Activated CD4-positive, alpha-beta T cell treated with anti-CD3 and anti-CD28 coated beads, Interleukin-2, amount 50 U/mL, for 48 hours (primary cell): Measurements from ENCODE around the gene USP40.
"Not testable (repeated sequence)": the region's sequence is repeated elsewhere in the genome, so short reads cannot be mapped to it uniquely, and the experiment has no call there.

Experiments
- DNase-seq, 2 experiments: peaks; one replicate each; pipeline ENCODE4 v3.0.0-alpha.2; 2020

Gene USP40

DNA sequence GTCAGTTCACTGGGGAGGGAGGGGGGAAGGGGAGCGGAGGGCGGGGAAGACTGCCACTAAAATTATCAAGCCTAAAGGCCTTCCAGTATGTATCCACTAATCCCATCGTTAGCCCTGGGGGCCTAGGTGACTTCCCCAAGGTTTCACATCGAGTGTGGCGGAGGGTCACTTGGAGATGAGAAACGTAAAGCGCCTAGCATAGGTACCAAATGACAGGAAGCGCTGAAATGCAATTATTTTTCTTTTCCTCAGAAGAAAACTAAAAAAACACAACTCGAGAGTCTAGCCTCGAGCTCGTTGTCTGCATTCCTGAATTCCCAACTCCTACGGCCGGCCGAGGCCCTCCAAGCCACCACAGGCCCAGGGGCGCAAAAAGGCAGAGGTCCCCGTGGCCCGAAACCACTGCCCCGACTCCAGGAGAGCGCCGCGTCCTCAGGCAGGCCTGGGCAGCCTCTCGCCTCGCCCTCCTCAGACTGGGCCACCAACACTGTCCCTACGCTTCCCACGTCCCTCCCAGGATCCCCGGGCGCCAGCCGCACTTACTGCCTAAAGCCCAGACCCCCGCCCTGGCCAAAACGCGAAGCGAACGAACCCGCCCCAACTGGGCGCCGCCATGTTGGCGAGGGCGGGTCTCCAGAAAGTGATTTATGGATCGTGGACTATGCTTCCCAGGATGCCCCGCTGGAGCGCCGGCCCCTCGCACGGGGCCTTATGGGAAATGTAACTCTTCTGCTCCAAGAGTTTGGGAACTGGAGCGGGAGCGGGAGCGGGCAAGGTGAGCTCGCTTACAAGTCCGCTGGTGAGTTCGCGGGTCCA is at the start of gene USP40:
Gene USP40, minus strand, starts transcription at position 642 of the 816 bp plus-strand sequence. CDS start 1,228 bp downstream, outside the sequence.
- peak; percentile 65 to 74 for DNase-seq

- no peak for DNase-seq
These were observed 44.7 kb upstream of the USP40 start for GRCh38 chr2:233611284-233611683.

DNA sequence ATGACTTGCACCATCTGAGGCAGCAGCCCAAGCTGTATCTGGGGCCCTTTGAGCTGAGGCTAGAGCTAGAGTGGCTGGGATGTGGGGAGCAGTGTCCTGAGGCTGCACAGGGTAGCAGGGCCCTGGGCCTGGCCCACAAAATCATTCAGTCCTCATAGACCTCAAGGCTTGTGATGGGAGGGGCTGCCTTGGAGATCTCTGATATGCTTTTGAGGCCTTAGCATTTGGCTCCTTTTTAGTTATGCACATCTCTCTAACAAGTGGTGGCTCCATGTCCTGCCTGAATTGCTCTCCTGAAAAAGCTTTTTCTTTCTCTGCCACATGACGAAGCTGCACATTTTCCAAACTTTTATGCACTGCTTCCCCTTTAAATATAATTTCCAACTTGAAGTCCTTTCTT is 39.1 kb upstream of the USP40 start:
- no peak for DNase-seq

- no peak for DNase-seq
These were observed 38.2 kb upstream of the USP40 start for GRCh38 chr2:233604826-233605225.

DNA sequence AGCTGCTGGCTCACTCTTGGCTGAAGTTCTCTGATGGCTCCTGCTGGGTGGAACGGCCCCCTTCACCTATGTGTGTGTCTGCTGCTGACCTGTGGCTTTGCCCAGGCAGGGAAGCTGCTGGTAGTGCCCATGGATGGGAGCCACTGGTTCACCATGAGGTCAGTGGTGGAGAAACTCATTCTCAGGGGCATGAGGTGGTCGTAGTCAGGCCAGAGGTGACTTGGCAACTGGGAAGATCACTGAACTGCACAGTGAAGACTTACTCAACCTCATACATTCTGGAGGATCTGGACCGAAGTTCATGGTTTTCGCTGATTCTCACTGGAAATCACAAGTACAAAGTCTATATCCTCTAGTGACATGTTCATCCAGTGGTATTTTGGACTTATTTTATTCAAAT is 36.9 kb upstream of the USP40 start:
- no peak for DNase-seq

DNA sequence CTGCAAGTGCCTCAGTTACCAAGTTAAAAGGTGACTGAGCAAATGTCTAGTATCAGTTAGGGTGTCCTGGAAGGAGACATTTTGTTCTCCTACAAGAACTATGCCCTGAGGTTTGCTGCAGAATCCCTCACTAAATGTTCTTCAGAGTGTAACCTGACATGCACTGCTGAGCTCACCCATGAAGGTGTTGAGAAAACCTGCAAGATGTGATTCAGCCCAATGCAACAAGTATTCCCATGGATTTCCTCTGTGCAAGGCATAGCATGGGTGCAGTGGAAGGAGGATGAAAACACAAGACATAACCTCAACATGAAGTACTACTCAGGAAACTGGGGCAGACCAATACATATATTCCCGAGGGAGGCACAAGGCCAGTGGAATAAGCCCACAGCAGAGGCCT is 35.5 kb upstream of the USP40 start:
- no peak for DNase-seq

DNA sequence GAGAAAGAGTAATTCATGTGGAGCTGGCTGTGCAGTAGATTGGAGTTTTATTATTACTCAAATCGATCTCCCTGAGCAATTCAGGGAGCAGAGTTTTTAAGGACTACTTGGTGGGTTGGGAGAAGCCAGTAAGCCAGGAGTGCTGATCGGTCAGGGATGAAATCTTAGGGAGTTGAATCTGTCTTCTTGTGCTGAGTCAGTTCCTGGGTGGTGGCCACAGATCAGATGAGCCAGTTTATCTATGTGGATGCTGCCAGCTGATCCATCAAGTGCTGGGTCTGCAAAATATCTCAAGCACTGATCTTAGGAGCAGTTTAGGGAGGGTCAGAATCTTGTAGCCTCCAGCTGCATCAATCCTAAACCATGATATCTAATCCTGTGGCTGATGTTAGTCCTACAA is 33.8 kb upstream of the USP40 start:
- DNase-seq, result no peak

DNA sequence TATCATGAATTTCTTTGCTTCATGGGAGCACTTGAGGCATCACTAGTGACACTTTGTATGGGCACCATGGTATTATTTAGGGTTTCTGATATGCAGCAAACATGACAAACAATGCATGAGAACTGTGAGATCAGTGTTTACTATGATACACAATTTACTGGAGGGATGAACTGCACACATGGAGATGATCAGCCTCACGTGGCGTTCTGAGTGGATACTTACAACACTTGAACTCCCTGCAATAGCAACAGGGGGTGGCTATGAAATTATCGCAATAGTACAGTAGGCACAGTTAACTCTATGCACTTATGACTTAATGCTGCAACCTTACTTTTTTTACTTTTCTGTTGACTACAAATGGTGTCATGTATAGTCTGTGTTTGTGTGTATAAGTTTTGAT is 32.4 kb upstream of the USP40 start:
- no peak for DNase-seq

DNA sequence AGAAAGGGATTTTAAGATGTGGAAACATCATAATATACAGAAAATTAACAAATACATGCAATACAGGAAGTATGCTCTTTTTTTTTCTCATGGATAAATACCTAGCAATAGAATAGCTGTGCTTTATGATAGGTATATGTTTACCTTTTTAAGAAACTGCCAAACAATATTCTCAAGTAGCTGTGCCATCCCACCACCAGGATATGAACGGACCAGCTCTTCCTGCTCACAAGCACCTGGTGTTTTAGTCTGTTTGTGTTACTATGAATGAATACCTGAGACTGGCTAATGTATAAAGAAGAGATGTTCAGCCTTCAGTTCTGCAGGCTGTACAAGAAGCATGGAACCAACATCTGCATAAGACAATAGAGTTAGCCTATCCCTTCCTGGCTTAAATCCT is 30.9 kb upstream of the USP40 start:
- DNase-seq, result no peak

DNA sequence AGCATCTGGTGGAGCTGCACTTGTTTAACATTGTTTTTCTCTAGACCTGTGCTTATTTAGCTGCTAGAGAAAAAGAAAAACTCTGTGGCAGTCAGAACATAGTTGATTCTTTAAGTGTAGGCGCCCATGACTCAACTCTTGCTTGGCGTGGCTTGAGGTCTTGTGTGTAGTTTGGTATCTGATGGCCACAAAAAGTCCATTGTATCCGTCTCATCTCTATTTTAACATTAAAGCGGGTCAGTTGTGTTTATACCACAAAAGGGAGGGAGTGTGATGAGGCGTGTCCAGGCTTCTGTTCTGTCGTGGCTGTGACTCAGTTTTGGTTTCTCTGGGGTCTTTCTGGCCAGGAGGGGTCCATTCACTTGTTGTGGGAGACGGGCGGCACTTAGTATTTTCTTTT is 26.6 kb upstream of the USP40 start:
- DNase-seq, result no peak

GRCh38 chr2:233592706-233593105 is 26.1 kb upstream of the USP40 start:
- DNase-seq, result not testable (repeated sequence)

DNA sequence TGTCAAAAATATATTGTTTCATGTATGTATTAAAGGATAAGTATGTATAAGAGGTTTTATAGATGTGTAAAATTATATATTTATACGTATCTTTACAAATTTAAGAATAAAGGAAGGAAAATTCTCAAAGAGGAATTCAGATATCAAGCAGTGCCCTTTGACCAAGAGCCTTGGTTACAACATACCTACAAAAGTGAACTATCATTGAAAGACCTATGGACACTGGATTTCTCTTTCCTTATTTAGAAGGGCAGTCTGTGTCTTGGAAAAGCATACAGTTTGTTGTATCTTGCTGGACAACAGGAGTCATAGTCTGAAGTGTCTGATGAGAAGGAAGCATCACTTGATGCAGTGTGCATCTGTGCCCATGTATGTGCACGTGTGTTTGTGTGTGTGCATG is 21.8 kb upstream of the USP40 start:
- no peak for DNase-seq

GRCh38 chr2:233584210-233584609 is 17.6 kb upstream of the USP40 start:
- no peak for DNase-seq

- not testable (repeated sequence) for DNase-seq
These were observed 16.8 kb upstream of the USP40 start for GRCh38 chr2:233583217-233583965.

GRCh38 chr2:233577341-233577740 is 10.8 kb upstream of the USP40 start:
- DNase-seq, result not testable (repeated sequence)

DNA sequence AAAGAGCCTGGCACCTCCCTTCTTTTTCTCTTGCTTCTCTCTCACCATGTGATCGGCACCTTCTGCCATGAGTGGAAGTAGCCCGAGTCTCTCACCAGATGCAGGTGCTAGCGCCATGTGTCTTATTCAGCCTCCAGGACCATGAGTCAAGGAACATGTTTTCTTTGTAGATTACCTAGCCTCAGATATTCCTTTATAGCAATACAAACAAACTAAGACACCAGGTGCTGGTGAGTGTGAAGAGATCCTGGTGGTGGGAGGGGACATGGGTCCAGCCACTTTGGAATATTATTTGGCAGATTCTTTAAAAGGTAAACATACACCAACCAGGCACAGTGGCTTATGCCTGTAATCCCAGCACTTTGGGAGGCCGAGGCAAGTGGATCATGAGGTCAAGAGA is 5.9 kb upstream of the USP40 start:
- no peak for DNase-seq

- DNase-seq, result no peak
These were observed 4.9 kb upstream of the USP40 start for GRCh38 chr2:233571462-233571861.

GRCh38 chr2:233571001-233571400 is 4.4 kb upstream of the USP40 start:
- no peak for DNase-seq

DNA sequence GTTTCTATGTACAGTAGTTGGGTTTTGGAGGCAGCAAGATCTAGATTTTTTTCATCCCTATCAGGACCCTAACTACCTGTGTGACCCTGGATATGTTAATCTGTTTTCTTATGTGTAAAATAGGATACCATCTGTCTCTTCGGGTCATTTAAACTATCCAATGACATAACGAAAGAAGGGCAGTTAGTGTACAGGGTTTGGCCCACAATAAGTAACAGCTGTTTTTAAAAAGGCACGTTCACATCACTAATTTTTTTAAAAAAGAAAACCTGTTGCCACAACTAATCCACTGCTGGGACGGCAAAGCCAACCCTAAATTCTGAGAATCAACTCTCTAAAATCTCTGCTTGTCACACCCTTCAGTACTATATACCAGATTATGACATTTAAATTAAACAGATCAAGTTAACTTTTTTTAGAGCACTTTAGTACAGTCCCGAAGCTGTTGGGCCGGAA is 869 bp downstream of the USP40 start:
- no peak for DNase-seq

DNA sequence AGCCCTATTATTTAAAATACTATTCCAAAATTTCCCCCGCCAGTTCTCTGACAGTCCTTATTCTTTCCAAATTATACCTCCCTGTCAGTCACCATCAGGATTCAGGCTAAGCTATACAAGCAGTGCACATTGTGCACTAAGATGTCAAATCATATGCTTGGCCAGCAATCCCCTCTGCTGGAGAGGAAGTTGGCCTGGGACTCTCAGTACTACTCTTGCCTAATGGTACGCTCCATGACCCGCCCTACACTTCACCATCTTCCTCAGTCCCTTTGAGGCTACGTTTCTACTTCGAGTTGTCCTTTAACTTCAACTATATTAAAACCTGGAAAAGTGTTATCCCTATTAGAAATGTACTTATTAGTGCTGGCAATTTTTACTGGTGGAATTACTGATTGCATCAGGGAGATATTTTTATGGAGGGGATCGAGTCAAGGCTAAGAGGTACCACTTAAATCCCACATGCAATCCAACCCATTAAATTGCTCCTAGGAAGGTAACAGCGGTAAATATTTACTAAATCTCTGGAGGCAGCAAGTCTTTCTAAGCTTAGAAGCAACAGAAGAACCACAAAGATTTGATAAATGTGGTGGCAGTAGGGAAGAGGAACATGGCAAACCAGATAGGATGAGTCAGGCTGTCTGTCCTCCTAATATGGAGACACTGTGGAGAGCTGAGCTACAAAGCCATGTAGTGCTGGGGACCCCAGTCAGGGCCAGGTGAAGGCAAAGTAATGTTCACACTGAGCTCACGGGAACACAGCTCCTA is 2.7 kb downstream of the USP40 start:
- DNase-seq, result no peak

DNA sequence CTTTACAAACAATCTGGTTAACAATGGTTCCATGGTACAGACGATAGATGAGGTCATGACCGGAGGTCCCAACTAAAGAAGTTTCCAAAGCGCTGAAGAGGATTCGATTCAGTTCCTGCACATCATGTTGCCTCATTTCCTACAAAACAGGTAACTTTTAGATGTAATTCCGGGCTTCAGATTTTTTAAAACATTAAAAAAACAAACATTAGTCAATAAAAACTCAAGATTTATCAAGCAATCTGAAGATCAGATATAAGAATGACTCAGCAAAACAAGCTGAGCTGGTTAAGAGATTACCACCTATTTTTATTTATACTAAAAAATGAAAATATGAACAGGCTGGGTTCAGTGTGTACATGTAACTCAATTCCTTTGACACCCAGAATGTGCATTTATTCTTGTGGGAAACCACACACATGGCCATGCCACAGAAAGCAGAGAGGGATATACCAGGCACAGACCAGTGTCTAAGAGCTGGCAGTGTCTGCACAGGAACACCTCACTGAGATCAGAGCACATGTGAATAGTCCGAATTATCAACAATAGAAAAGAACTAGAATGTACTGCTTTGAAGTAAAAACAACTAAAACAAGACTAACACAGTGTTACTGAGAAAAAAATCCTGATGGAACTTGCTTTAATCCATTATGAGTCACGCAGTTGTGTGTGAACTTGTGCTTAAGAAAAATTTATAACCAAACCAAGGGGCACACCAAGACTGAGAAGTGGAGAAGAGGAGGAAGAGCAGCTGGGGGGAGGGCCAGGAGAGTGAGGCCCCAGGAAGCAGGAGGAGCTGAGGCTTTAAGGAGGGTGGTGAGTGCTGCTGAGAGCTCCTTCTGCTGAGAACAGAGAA is 9.5 kb downstream of the USP40 start:
- DNase-seq, result no peak

GRCh38 chr2:233553366-233553765 is 13.2 kb downstream of the USP40 start:
- no peak for DNase-seq
